Suprapubic skin (tissue), 4 donors: Measurements from ENCODE around the gene TFDP1. TPM values are rescaled to one million over a fixed set of nuclear protein-coding genes. Genes with fewer than 3 reads are reported as not detected.
A peak's percentile ranks its signal among the peaks of the same experiment; 100 is the strongest.

Source experiments
- DNase-seq, 2 donors: peaks; one replicate each; pipeline ENCODE4 v3.0.0-alpha.2; 2019; ENCODE audit warnings: low spot score in 2 of 2
- H3K27ac ChIP-seq: fragments of 200-600 bp; sonication (generic); one replicate; pipeline ENCODE4 v1.5.1; 2019
- H3K27me3 ChIP-seq: fragments of 200-600 bp; sonication (generic); one replicate; pipeline ENCODE4 v1.5.1; 2019
- H3K36me3 ChIP-seq: fragments of 200-600 bp; sonication (generic); one replicate; pipeline ENCODE4 v1.5.1; 2019
- H3K4me1 ChIP-seq: fragments of 200-600 bp; sonication (generic); one replicate; pipeline ENCODE4 v1.5.1; 2019
- H3K4me3 ChIP-seq: fragments of 200-600 bp; sonication (generic); one replicate; pipeline ENCODE4 v1.5.1; 2019; ENCODE audit warnings: mild to moderate bottlenecking
- H3K9me3 ChIP-seq: fragments of 200-600 bp; sonication (generic); one replicate; pipeline ENCODE4 v1.5.1; 2019
- CTCF ChIP-seq, 2 donors: fragments of 200-600 bp in 1 of 2; fragments of 450-650 bp in 1 of 2; sonication (generic) in 1 of 2; IDR thresholded peaks; one replicate each; pipeline ENCODE4 v1.5.1; 2016 to 2019; ENCODE audit warnings: antibody characterized with exemption in 2 of 2, mild to moderate bottlenecking in 1 of 2, moderate library complexity in 1 of 2
- EP300 ChIP-seq: sonication (generic); formaldehyde crosslinking; IDR thresholded peaks from one replicate; pipeline ENCODE4 v1.6.1; 2017; ENCODE audit warnings: antibody characterized with exemption
- POLR2A ChIP-seq, 2 donors: fragments of 450-650 bp; IDR thresholded peaks; one replicate each; pipeline ENCODE4 v1.6.1; 2017; ENCODE audit warnings: antibody characterized with exemption in 2 of 2, mild to moderate bottlenecking in 2 of 2, moderate library complexity in 2 of 2
- POLR2AphosphoS5 ChIP-seq, 3 donors: sonication (generic); formaldehyde crosslinking; IDR thresholded peaks; one replicate each; pipeline ENCODE4 v1.6.1; 2017; ENCODE audit warnings: antibody characterized with exemption in 3 of 3
- WGBS: methylation state at CpG from one replicate; pipeline ENCODE4 v1.1.5; 2018; 5-methylcytosine and 5-hydroxymethylcytosine counted together
- total RNA-seq, 4 donors: library from RNA; depleted of rRNA; stranded (reverse); fragments of >200 nt; gene quantifications; one replicate each; pipeline ENCODE4 v1.1.0, GENCODE V29; 2016

The TFDP1 gene
- total RNA-seq, 4 donors from 2014 or later = 47.5 to 63.3 (median 52.0) TPM

- DNase-seq = peak in 1 of 2 donors; percentile 28
- TF ChIP-seq CTCF (IDR thresholded peaks at IDR 0.05) (no peak), POLR2AphosphoS5 (IDR thresholded peaks at IDR 0.05) (no peak), EP300 (no peak), POLR2A (IDR thresholded peaks at IDR 0.05) (no peak)
- H3K9me3 ChIP-seq = no peaks in the 10 kb centered on the region
- H3K27me3 ChIP-seq = no peaks in the 10 kb centered on the region
- H3K4me3 ChIP-seq = no peak overlapping the region
- 95% methylated on average over 5 of the region's 5 CpGs for WGBS
- no peak overlapping the region for H3K27ac ChIP-seq
- peaks cover 6% of the 10 kb centered on the region for H3K36me3 ChIP-seq
- no peaks in the 10 kb centered on the region for H3K4me1 ChIP-seq
These were observed 27.5 kb upstream of the TFDP1 start for GRCh38 chr13:113557013-113557412.

- DNase-seq = peak in 1 of 2 donors; percentile 56
- Histone ChIP-seq H3K4me3 (no peak overlapping the region), H3K9me3 (no peaks in the 10 kb centered on the region), H3K27ac (no peak overlapping the region), H3K27me3 (no peaks in the 10 kb centered on the region), H3K4me1 (no peaks in the 10 kb centered on the region), H3K36me3 (peaks cover 4% of the 10 kb centered on the region)
- WGBS = 82% methylated on average over 6 of the region's 6 CpGs
- TF ChIP-seq POLR2A (IDR thresholded peaks at IDR 0.05) = no peak
- TF ChIP-seq POLR2AphosphoS5 (IDR thresholded peaks at IDR 0.05) = no peak
- TF ChIP-seq EP300 = no peak
- TF ChIP-seq CTCF (IDR thresholded peaks at IDR 0.05) = no peak
These were observed 26.1 kb upstream of the TFDP1 start for GRCh38 chr13:113558461-113558860.

- WGBS = 93% methylated on average over 7 of the region's 7 CpGs
- no peak for TF ChIP-seq POLR2AphosphoS5 (IDR thresholded peaks at IDR 0.05)
- Histone ChIP-seq H3K36me3 (no peaks in the 10 kb centered on the region), H3K4me1 (no peaks in the 10 kb centered on the region), H3K9me3 (no peaks in the 10 kb centered on the region), H3K27me3 (no peaks in the 10 kb centered on the region), H3K4me3 (no peak overlapping the region), H3K27ac (no peak overlapping the region)
- no peak for DNase-seq
These were observed 25.5 kb upstream of the TFDP1 start for GRCh38 chr13:113559061-113559460.

- Histone ChIP-seq H3K27ac (no peak overlapping the region), H3K4me3 (no peak overlapping the region), H3K9me3 (no peaks in the 10 kb centered on the region), H3K27me3 (no peaks in the 10 kb centered on the region), H3K36me3 (no peaks in the 10 kb centered on the region), H3K4me1 (no peaks in the 10 kb centered on the region)
- WGBS = 88% methylated on average over 52 of the region's 56 CpGs
- peak in 1 of 2 donors; percentile 65 for DNase-seq
- TF ChIP-seq CTCF (IDR thresholded peaks at IDR 0.05) = no peak
- no peak for TF ChIP-seq EP300
- no peak for TF ChIP-seq POLR2A (IDR thresholded peaks at IDR 0.05)
- TF ChIP-seq POLR2AphosphoS5 (IDR thresholded peaks at IDR 0.05) = no peak
These were observed 24.5 kb upstream of the TFDP1 start for GRCh38 chr13:113559901-113560644.

DNA sequence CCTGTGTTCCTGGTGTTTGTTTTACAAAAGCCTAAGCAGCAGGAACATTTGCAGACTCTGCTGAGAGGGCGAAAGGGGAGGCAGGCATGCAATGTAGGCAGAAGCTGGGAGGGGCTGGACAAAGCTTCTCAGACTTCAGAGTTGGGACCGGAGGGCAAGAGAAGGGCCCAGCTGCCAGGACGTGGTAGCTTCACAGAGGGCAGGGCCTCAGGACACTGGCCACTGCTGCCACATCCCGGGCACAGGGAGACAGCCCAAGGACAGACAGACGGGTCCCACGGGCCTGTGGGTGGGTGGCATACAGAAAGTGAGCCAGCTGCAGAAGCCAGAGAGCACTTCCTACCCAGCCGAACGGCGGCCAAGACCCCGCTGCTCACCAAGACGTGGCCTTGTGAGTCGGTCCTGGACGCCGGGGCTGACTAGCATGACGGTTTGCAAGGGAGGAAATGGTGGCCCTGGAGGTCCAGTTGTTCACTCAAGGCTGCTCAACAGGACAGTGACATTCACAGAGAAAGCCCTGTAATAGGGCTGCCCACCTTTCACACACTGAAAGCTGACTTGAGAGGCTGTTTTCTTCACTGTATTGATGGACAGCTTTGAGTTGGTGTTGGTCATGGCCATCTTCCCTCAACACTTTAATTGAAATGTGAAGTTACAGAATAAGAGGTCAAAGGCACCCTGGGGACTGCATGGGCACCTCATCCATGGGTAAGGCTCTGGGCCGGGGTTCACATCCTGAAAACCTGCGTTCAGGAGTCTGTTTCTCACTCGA is 23.7 kb upstream of the TFDP1 start:
- no peak for TF ChIP-seq POLR2AphosphoS5 (IDR thresholded peaks at IDR 0.05)
- no peak for TF ChIP-seq CTCF (IDR thresholded peaks at IDR 0.05)
- TF ChIP-seq POLR2A (IDR thresholded peaks at IDR 0.05) = no peak
- no peak for TF ChIP-seq EP300
- H3K9me3 ChIP-seq = no peaks in the 10 kb centered on the region
- no peaks in the 10 kb centered on the region for H3K36me3 ChIP-seq
- DNase-seq = peak in 1 of 2 donors; percentile 75
- 93% methylated on average over 18 of the region's 18 CpGs for WGBS
- no peaks in the 10 kb centered on the region for H3K4me1 ChIP-seq
- no peaks in the 10 kb centered on the region for H3K27me3 ChIP-seq
- H3K4me3 ChIP-seq = no peak overlapping the region
- no peak overlapping the region for H3K27ac ChIP-seq
